ENCODE results near the gene GCG. TPM values are rescaled to one million over a fixed set of nuclear protein-coding genes. Genes with fewer than 3 reads are reported as not detected.

Gene GCG
- polyA plus RNA-seq, 1 donor from 2014 or later = not detected

- Histone ChIP-seq H3F3A (ENCODE audit: insufficient read depth, low read length, poor library complexity, severe bottlenecking) (no peaks in the 10 kb centered on the region), H3K27ac (ENCODE audit: low read length) (no peak overlapping the region)
- TF ChIP-seq TAF1 (IDR thresholded peaks at IDR 0.05; ENCODE audit: low read depth) = no peak
- no peak for TF ChIP-seq CTCF (IDR thresholded peaks at IDR 0.05; ENCODE audit: poor library complexity, severe bottlenecking)
- TF ChIP-seq RAD21 (conservative IDR thresholded peaks at IDR 0.05) = no peak
- no peak for TF ChIP-seq EP300 (conservative IDR thresholded peaks at IDR 0.05; ENCODE audit: poor library complexity, severe bottlenecking)
- TF ChIP-seq POLR2AphosphoS5 (IDR thresholded peaks at IDR 0.05) = no peak
- TF ChIP-seq SMC3 (conservative IDR thresholded peaks at IDR 0.05; ENCODE audit: poor library complexity) = no peak
- no peak for TF ChIP-seq EZH2 (IDR thresholded peaks at IDR 0.05; ENCODE audit: borderline replicate concordance, insufficient read depth, low read length, poor library complexity, severe bottlenecking)
- TF ChIP-seq MXI1 (conservative IDR thresholded peaks at IDR 0.05; ENCODE audit: poor library complexity, severe bottlenecking) = no peak
- no peak for TF ChIP-seq REST (IDR thresholded peaks at IDR 0.05; ENCODE audit: borderline replicate concordance)
Measured at GRCh38 chr2:162126527-162126926, 25.5 kb downstream of the GCG start.

GRCh38 chr2:162126111-162126519 lies 25.9 kb downstream of the GCG start:
- H3K79me2 ChIP-seq (replicated peaks; ENCODE audit: insufficient read depth, low read length) = no peaks in the 10 kb centered on the region
- H3F3A ChIP-seq (ENCODE audit: insufficient read depth, low read length, poor library complexity, severe bottlenecking) = no peaks in the 10 kb centered on the region
- H3K4me2 ChIP-seq (ENCODE audit: low read length) = no peak overlapping the region
- no peaks in the 10 kb centered on the region for H3K9me3 ChIP-seq (ENCODE audit: low read length)
- no peaks in the 10 kb centered on the region for H3K9me2 ChIP-seq (ENCODE audit: insufficient read depth, low read length)
- H2AFZ ChIP-seq (ENCODE audit: low read depth, low read length) = no peak overlapping the region
- H3K27ac ChIP-seq (ENCODE audit: low read length) = no peak overlapping the region
- no peaks in the 10 kb centered on the region for H3K36me3 ChIP-seq (ENCODE audit: insufficient read depth, low read length)
- H3K9ac ChIP-seq (ENCODE audit: low read length) = no peak overlapping the region
- no peak overlapping the region for H3K4me3 ChIP-seq (ENCODE audit: low read length)
- no peak for TF ChIP-seq RAD21 (conservative IDR thresholded peaks at IDR 0.05)
- no peak for TF ChIP-seq SMC3 (conservative IDR thresholded peaks at IDR 0.05; ENCODE audit: poor library complexity)
- H4K20me1 ChIP-seq (ENCODE audit: insufficient read depth) = no peaks in the 10 kb centered on the region
- H3K27me3 ChIP-seq (ENCODE audit: insufficient read depth, low read depth, low read length) = no peaks in the 10 kb centered on the region

More at GRCh38 chr2:162126527-162126926, 25.5 kb downstream of the GCG start:
- H3K9ac ChIP-seq (ENCODE audit: low read length) = no peak overlapping the region
- H3K4me2 ChIP-seq (ENCODE audit: low read length) = no peak overlapping the region
- H3K79me2 ChIP-seq (replicated peaks; ENCODE audit: insufficient read depth, low read length) = no peaks in the 10 kb centered on the region
- no peaks in the 10 kb centered on the region for H3K27me3 ChIP-seq (ENCODE audit: insufficient read depth, low read depth, low read length)
- no peak overlapping the region for H3K4me3 ChIP-seq (ENCODE audit: low read length)
- H3K9me3 ChIP-seq (ENCODE audit: low read length) = no peaks in the 10 kb centered on the region
- no peaks in the 10 kb centered on the region for H3K36me3 ChIP-seq (ENCODE audit: insufficient read depth, low read length)
- H2AFZ ChIP-seq (ENCODE audit: low read depth, low read length) = no peak overlapping the region
- no peaks in the 10 kb centered on the region for H4K20me1 ChIP-seq (ENCODE audit: insufficient read depth)
- H3K9me2 ChIP-seq (ENCODE audit: insufficient read depth, low read length) = no peaks in the 10 kb centered on the region

GRCh38 chr2:162125138-162125537 lies 26.9 kb downstream of the GCG start:
- no peak for TF ChIP-seq MXI1 (conservative IDR thresholded peaks at IDR 0.05; ENCODE audit: poor library complexity, severe bottlenecking)
- TF ChIP-seq RAD21 (conservative IDR thresholded peaks at IDR 0.05) = no peak
- TF ChIP-seq TAF1 (IDR thresholded peaks at IDR 0.05; ENCODE audit: low read depth) = no peak
- TF ChIP-seq EP300 (conservative IDR thresholded peaks at IDR 0.05; ENCODE audit: poor library complexity, severe bottlenecking) = no peak
- no peak for TF ChIP-seq REST (IDR thresholded peaks at IDR 0.05; ENCODE audit: borderline replicate concordance)
- no peak for TF ChIP-seq EZH2 (IDR thresholded peaks at IDR 0.05; ENCODE audit: borderline replicate concordance, insufficient read depth, low read length, poor library complexity, severe bottlenecking)
- TF ChIP-seq POLR2AphosphoS5 (IDR thresholded peaks at IDR 0.05) = no peak
- TF ChIP-seq CTCF (IDR thresholded peaks at IDR 0.05; ENCODE audit: poor library complexity, severe bottlenecking) = no peak
- TF ChIP-seq SMC3 (conservative IDR thresholded peaks at IDR 0.05; ENCODE audit: poor library complexity) = no peak
- Histone ChIP-seq H2AFZ (ENCODE audit: low read depth, low read length) (no peak overlapping the region), H3K4me3 (ENCODE audit: low read length) (no peak overlapping the region), H3F3A (ENCODE audit: insufficient read depth, low read length, poor library complexity, severe bottlenecking) (no peaks in the 10 kb centered on the region), H3K9me2 (ENCODE audit: insufficient read depth, low read length) (no peaks in the 10 kb centered on the region), H3K27ac (ENCODE audit: low read length) (no peak overlapping the region), H3K27me3 (ENCODE audit: insufficient read depth, low read depth, low read length) (no peaks in the 10 kb centered on the region), H3K9me3 (ENCODE audit: low read length) (no peaks in the 10 kb centered on the region), H3K9ac (ENCODE audit: low read length) (no peak overlapping the region), H4K20me1 (ENCODE audit: insufficient read depth) (no peaks in the 10 kb centered on the region), H3K4me2 (ENCODE audit: low read length) (no peak overlapping the region), H3K79me2 (replicated peaks; ENCODE audit: insufficient read depth, low read length) (no peaks in the 10 kb centered on the region), H3K36me3 (ENCODE audit: insufficient read depth, low read length) (no peaks in the 10 kb centered on the region)

Data from neural cell (in vitro differentiated cells).